Measurements from ENCODE around the gene KRT73.

DNA sequence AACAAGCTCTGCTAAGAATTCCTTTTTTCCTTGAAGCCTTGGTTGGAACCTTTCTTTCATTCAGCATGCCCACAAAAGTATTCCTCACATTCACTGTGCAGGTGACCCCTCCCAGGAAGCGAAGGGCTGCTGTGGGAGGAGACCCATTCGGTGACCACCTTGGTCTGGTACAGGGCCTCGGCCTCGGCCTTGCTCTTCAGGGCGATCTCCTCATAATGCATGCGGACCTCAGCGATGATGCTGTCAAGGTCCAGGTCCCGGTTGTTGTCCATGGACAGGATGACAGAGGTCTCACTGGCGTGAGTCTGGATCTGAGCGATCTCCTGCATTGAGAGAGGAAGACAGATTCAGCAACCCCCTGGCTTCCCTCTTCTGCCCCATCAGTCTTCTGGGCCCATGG is 47.8 kb downstream of the KRT73 start:
- TF ChIP-seq POLR2AphosphoS5 (IDR thresholded peaks at IDR 0.05) (no peak), POLR2A (IDR thresholded peaks at IDR 0.05) (no peak), EP300 (IDR thresholded peaks at IDR 0.05; ENCODE audit: low read depth) (no peak)
- TF ChIP-seq, protein P1, sequence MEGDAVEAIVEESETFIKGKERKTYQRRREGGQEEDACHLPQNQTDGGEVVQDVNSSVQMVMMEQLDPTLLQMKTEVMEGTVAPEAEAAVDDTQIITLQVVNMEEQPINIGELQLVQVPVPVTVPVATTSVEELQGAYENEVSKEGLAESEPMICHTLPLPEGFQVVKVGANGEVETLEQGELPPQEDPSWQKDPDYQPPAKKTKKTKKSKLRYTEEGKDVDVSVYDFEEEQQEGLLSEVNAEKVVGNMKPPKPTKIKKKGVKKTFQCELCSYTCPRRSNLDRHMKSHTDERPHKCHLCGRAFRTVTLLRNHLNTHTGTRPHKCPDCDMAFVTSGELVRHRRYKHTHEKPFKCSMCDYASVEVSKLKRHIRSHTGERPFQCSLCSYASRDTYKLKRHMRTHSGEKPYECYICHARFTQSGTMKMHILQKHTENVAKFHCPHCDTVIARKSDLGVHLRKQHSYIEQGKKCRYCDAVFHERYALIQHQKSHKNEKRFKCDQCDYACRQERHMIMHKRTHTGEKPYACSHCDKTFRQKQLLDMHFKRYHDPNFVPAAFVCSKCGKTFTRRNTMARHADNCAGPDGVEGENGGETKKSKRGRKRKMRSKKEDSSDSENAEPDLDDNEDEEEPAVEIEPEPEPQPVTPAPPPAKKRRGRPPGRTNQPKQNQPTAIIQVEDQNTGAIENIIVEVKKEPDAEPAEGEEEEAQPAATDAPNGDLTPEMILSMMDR (IDR thresholded peaks at IDR 0.05): no peak

All from transverse colon (tissue), 4 donors.